KOPT-K1 (cell line): ENCODE measurements around the gene PAMR1.

Experiments used
- H3K27ac ChIP-seq: fragments of 200-600 bp; sonication (generic); 2 replicates; pipeline ENCODE4 v1.5.1; 2016; ENCODE audit warnings: antibody characterized with exemption, mild to moderate bottlenecking, low read depth, low read length; ENCODE audit not compliant: poor library complexity, severe bottlenecking
- H3K36me3 ChIP-seq: fragments of 200-600 bp; sonication (generic); 2 replicates; pipeline ENCODE4 v1.5.1; 2017; ENCODE audit warnings: antibody characterized with exemption, mild to moderate bottlenecking, low read length, moderate library complexity; ENCODE audit not compliant: insufficient read depth
- H3K9me3 ChIP-seq: fragments of 200-600 bp; sonication (generic); 2 replicates; pipeline ENCODE4 v1.5.1; 2017; ENCODE audit warnings: antibody characterized with exemption, low read length, mild to moderate bottlenecking; ENCODE audit not compliant: insufficient read depth, poor library complexity, severe bottlenecking

PAMR1 gene

GRCh38 chr11:35393098-35393497 lies 132.3 kb downstream of the PAMR1 start:
- no peak overlapping the region for H3K27ac ChIP-seq
- no peaks in the 10 kb centered on the region for H3K9me3 ChIP-seq
- no peaks in the 10 kb centered on the region for H3K36me3 ChIP-seq

GRCh38 chr11:35391922-35392688 lies 133.3 kb downstream of the PAMR1 start:
- no peak overlapping the region for H3K27ac ChIP-seq
- H3K36me3 ChIP-seq, result no peaks in the 10 kb centered on the region
- no peaks in the 10 kb centered on the region for H3K9me3 ChIP-seq

- H3K27ac ChIP-seq, result no peak overlapping the region
These were observed 134.4 kb downstream of the PAMR1 start for GRCh38 chr11:35390737-35391682.

GRCh38 chr11:35389897-35390465 lies 135.4 kb downstream of the PAMR1 start:
- H3K9me3 ChIP-seq, result no peaks in the 10 kb centered on the region
- H3K27ac ChIP-seq, result no peak overlapping the region
- H3K36me3 ChIP-seq, result no peaks in the 10 kb centered on the region

More at GRCh38 chr11:35390737-35391682, 134.4 kb downstream of the PAMR1 start:
- H3K9me3 ChIP-seq, result no peaks in the 10 kb centered on the region
- H3K36me3 ChIP-seq, result no peaks in the 10 kb centered on the region

GRCh38 chr11:35389112-35389511 lies 136.3 kb downstream of the PAMR1 start:
- Histone ChIP-seq H3K27ac (no peak overlapping the region), H3K36me3 (no peaks in the 10 kb centered on the region), H3K9me3 (no peaks in the 10 kb centered on the region)

GRCh38 chr11:35388061-35388460 lies 137.4 kb downstream of the PAMR1 start:
- no peak overlapping the region for H3K27ac ChIP-seq
- H3K36me3 ChIP-seq, result no peaks in the 10 kb centered on the region
- no peaks in the 10 kb centered on the region for H3K9me3 ChIP-seq

GRCh38 chr11:35387111-35387982 lies 138.1 kb downstream of the PAMR1 start:
- Histone ChIP-seq H3K27ac (no peak overlapping the region), H3K9me3 (no peaks in the 10 kb centered on the region), H3K36me3 (no peaks in the 10 kb centered on the region)

- Histone ChIP-seq H3K36me3 (no peaks in the 10 kb centered on the region), H3K9me3 (no peaks in the 10 kb centered on the region), H3K27ac (no peak overlapping the region)
These were observed 141.5 kb downstream of the PAMR1 start for GRCh38 chr11:35383953-35384352.
